NCI-H226 (cell line): ENCODE measurements around the gene C20orf144.
"Not testable (repeated sequence)": the region's sequence is repeated elsewhere in the genome, so short reads cannot be mapped to it uniquely, and the experiment has no call there.

ENCODE experiments used
- DNase-seq: peaks from one replicate; pipeline ENCODE4 v3.0.0-alpha.2; 2015

C20orf144 gene

GRCh38 chr20:33697129-33697528, 35.0 kb downstream of the C20orf144 start:
- DNase-seq, result no peak

GRCh38 chr20:33698966-33699365, 36.8 kb downstream of the C20orf144 start:
- not testable (repeated sequence) for DNase-seq

- DNase-seq, result not testable (repeated sequence)
Measured at GRCh38 chr20:33700696-33701441, 38.7 kb downstream of the C20orf144 start.

GRCh38 chr20:33701629-33702450, 39.7 kb downstream of the C20orf144 start:
- DNase-seq, result no peak

- DNase-seq, result no peak
Measured at GRCh38 chr20:33702861-33703260, 40.7 kb downstream of the C20orf144 start.

GRCh38 chr20:33703498-33704137, 41.5 kb downstream of the C20orf144 start:
- no peak for DNase-seq

- peak; percentile 34 for DNase-seq
Measured at GRCh38 chr20:33704197-33704924, 42.2 kb downstream of the C20orf144 start.

GRCh38 chr20:33707668-33708067, 45.5 kb downstream of the C20orf144 start:
- no peak for DNase-seq

- DNase-seq, result no peak
Measured at GRCh38 chr20:33709398-33709797, 47.3 kb downstream of the C20orf144 start.

- DNase-seq, result no peak
Measured at GRCh38 chr20:33709905-33710541, 47.9 kb downstream of the C20orf144 start.

- no peak for DNase-seq
Measured at GRCh38 chr20:33710681-33711445, 48.7 kb downstream of the C20orf144 start.

GRCh38 chr20:33711446-33711738, 49.3 kb downstream of the C20orf144 start:
- DNase-seq, result no peak
